Breast epithelium (tissue), 3 donors: Measurements from ENCODE around the gene FAM187B.

Source experiments
- POLR2A ChIP-seq: fragments of 450-650 bp; IDR thresholded peaks from one replicate; pipeline ENCODE4 v1.6.1; 2016; ENCODE audit warnings: antibody characterized with exemption, mild to moderate bottlenecking, moderate library complexity
- TF ChIP-seq, protein P1 (sequence below), 3 donors: fragments of 450-650 bp; IDR thresholded peaks; one replicate each; pipeline ENCODE4 v1.5.1; 2016 to 2017; ENCODE audit warnings: antibody characterized with exemption in 3 of 3, mild to moderate bottlenecking in 3 of 3, moderate library complexity in 3 of 3

DNA sequence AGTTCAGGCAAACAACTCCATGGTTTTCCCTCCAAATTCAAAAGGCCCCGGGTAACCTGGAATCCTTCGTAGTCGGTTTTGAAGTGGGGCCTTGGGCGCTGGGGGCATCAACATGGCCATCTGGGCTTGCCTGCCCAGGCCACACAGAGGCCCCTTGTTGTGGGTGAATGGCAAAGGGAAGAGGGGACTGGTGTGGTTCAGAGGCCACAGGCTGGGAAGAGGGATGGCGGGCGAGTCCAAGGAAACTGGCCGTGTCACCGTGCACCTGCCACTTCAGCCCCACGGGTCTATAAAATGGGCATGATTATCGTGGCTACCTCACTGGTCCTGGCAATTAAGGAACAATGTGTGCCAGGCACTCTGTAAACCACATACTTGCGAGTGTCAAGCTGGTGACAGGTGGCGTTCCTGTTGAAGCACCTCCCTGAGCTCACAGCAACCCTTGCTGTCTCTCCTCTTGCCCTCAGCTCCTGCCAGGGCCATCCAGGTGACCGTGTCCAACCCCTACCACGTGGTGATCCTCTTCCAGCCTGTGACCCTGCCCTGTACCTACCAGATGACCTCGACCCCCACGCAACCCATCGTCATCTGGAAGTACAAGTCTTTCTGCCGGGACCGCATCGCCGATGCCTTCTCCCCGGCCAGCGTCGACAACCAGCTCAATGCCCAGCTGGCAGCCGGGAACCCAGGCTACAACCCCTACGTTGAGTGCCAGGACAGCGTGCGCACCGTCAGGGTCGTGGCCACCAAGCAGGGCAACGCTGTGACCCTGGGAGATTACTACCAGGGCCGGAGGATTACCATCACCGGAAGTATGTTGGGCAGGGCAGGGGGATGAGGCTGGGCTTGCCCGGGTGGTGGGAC is 21.5 kb upstream of the FAM187B start:
- TF ChIP-seq POLR2A, result no peak
- TF ChIP-seq, protein P1, sequence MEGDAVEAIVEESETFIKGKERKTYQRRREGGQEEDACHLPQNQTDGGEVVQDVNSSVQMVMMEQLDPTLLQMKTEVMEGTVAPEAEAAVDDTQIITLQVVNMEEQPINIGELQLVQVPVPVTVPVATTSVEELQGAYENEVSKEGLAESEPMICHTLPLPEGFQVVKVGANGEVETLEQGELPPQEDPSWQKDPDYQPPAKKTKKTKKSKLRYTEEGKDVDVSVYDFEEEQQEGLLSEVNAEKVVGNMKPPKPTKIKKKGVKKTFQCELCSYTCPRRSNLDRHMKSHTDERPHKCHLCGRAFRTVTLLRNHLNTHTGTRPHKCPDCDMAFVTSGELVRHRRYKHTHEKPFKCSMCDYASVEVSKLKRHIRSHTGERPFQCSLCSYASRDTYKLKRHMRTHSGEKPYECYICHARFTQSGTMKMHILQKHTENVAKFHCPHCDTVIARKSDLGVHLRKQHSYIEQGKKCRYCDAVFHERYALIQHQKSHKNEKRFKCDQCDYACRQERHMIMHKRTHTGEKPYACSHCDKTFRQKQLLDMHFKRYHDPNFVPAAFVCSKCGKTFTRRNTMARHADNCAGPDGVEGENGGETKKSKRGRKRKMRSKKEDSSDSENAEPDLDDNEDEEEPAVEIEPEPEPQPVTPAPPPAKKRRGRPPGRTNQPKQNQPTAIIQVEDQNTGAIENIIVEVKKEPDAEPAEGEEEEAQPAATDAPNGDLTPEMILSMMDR (IDR thresholded peaks at IDR 0.05), result no peak
